Measurements from ENCODE around the gene RPUSD4. TPM values are rescaled to one million over a fixed set of nuclear protein-coding genes. Genes with fewer than 3 reads are reported as not detected.

RPUSD4 gene
- total and polyA plus RNA-seq, 9 of the 15 experiments (the other 6 are each of a cell fraction or from before 2014, with no cell fraction given) = 27.4 to 56.2 (median 44.6) TPM

- 81% methylated on average over 3 of the region's 3 CpGs for WGBS (ENCODE audit: insufficient coverage, low coverage, missing lambda C conversion rate)
Measured at GRCh38 chr11:126232683-126233082, 21.2 kb upstream of the RPUSD4 start.

More at GRCh38 chr11:126232683-126233082, 21.2 kb upstream of the RPUSD4 start:
- H3K9ac ChIP-seq (ENCODE audit: insufficient read depth in 1 of 2, low read depth in 2 of 2, low read length in 2 of 2) = no peak overlapping the region
- H3K4me2 ChIP-seq (ENCODE audit: insufficient read depth, low read length) = no peak overlapping the region
- intact Hi-C loops (cut with micrococcal nuclease) = no loop called here
- ATAC-seq (no peak), DNase-seq (ENCODE audit: extremely low read depth in 1 of 4, low spot score in 3 of 4) (no peak), FAIRE-seq (no peak)
- TF ChIP-seq, protein P1, sequence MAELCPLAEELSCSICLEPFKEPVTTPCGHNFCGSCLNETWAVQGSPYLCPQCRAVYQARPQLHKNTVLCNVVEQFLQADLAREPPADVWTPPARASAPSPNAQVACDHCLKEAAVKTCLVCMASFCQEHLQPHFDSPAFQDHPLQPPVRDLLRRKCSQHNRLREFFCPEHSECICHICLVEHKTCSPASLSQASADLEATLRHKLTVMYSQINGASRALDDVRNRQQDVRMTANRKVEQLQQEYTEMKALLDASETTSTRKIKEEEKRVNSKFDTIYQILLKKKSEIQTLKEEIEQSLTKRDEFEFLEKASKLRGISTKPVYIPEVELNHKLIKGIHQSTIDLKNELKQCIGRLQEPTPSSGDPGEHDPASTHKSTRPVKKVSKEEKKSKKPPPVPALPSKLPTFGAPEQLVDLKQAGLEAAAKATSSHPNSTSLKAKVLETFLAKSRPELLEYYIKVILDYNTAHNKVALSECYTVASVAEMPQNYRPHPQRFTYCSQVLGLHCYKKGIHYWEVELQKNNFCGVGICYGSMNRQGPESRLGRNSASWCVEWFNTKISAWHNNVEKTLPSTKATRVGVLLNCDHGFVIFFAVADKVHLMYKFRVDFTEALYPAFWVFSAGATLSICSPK (IDR thresholded peaks at IDR 0.05; ENCODE audit: borderline replicate concordance) = no peak
- TF ChIP-seq PPARD (CRISPR knock-in tag; IDR thresholded peaks at IDR 0.05) = no peak
- no peak for TF ChIP-seq ZNF12 (CRISPR knock-in tag; IDR thresholded peaks at IDR 0.05)
- no peak for TF ChIP-seq ZNF277 (CRISPR knock-in tag; IDR thresholded peaks at IDR 0.05; ENCODE audit: borderline replicate concordance)
- TF ChIP-seq SMARCC2 (IDR thresholded peaks at IDR 0.05; ENCODE audit: low read depth) = no peak
- no peak for TF ChIP-seq SLC30A9 (CRISPR knock-in tag; IDR thresholded peaks at IDR 0.05)
- no peak for TF ChIP-seq HNRNPLL (IDR thresholded peaks at IDR 0.05; ENCODE audit: low read depth, low read length, poor library complexity, severe bottlenecking)
- no peak for TF ChIP-seq ZNF232 (CRISPR knock-in tag; IDR thresholded peaks at IDR 0.05)
- TF ChIP-seq, protein P2, sequence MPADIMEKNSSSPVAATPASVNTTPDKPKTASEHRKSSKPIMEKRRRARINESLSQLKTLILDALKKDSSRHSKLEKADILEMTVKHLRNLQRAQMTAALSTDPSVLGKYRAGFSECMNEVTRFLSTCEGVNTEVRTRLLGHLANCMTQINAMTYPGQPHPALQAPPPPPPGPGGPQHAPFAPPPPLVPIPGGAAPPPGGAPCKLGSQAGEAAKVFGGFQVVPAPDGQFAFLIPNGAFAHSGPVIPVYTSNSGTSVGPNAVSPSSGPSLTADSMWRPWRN (IDR thresholded peaks at IDR 0.05; ENCODE audit: low read depth) = no peak
- TF ChIP-seq HDAC8 (tag; IDR thresholded peaks at IDR 0.05) = no peak
- TF ChIP-seq ZNF79 (CRISPR knock-in tag; IDR thresholded peaks at IDR 0.05; ENCODE audit: low read depth) = no peak
- TF ChIP-seq ZNF785 (CRISPR knock-in tag; IDR thresholded peaks at IDR 0.05) = no peak
- TF ChIP-seq NFIC (IDR thresholded peaks at IDR 0.05) = no peak
- H2AFZ ChIP-seq (ENCODE audit: low read depth, low read length) = no peak overlapping the region
- no peaks in the 10 kb centered on the region for H3K4me1 ChIP-seq (replicated peaks in 1 of 2; ENCODE audit: control insufficient read depth in 2 of 2, insufficient read depth in 2 of 2, low read length in 2 of 2)
- no TSS peak for BruUV-seq (replicated peaks)
- H4K20me1 ChIP-seq (replicated peaks; ENCODE audit: control insufficient read depth, insufficient read depth, low read length) = no peaks in the 10 kb centered on the region
- no peak overlapping the region for H3K4me3 ChIP-seq
- no peaks in the 10 kb centered on the region for H3K9me1 ChIP-seq (ENCODE audit: control insufficient read depth, insufficient read depth, low read length)
- in situ Hi-C loops (cut with MboI) = no loop called here
- H3K79me2 ChIP-seq (ENCODE audit: control insufficient read depth, insufficient read depth, low read length) = 0 out of 3 replicates have a peak, but pooled peaks cover 2% of the 10 kb centered on the region
- no peaks in the 10 kb centered on the region for H3K27me3 ChIP-seq (ENCODE audit: control insufficient read depth in 2 of 2, insufficient read depth in 2 of 2, low read length in 2 of 2)
- CTCF ChIA-PET (ENCODE audit: low intra/inter-chr PET ratio) = no interaction called here
- peaks cover 21% of the 10 kb centered on the region for H3K36me3 ChIP-seq (ENCODE audit: control insufficient read depth, insufficient read depth, low read length)
- POLR2A ChIA-PET = no interaction called here
- no peak overlapping the region for H3K27ac ChIP-seq (ENCODE audit: extremely low read depth, low read depth, low read length)
- no peaks in the 10 kb centered on the region for H3K9me3 ChIP-seq (replicated peaks; ENCODE audit: control insufficient read depth, insufficient read depth, low read depth, low read length)

Measured in K562 (cell line).